GM19043 (cell line): ENCODE measurements around the gene LYPD6B.
"Not testable (repeated sequence)": the region's sequence is repeated elsewhere in the genome, so short reads cannot be mapped to it uniquely, and the experiment has no call there.

Experiments
- ATAC-seq: cut with Tn5 transposase; IDR thresholded peaks from one replicate; pipeline ENCODE4 v1.9.1; 2021; ENCODE audit warnings: low read depth; ENCODE audit not compliant: unreplicated experiment

LYPD6B gene

GRCh38 chr2:149246186-149246585 lies 207.7 kb downstream of the LYPD6B start:
- ATAC-seq: no peak

DNA sequence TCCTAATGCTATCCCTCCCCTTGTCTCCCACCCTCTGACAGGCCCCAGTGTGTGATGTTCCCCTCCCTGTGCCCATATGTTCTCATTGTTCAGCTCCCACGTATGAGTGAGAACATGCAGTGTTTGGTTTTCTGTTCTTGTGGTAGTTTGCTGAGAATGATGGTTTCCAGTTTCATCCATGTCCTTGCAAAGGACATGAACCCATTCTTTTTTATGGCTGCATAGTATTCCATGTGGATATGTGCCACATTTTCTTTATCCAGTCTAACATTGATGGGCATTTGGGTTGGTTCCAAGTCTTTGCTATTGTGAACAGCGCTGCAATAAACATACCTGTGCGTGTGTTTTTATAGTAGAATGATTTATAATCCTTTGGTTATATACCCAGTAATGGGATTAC lies 212.9 kb downstream of the LYPD6B start:
- not testable (repeated sequence) for ATAC-seq

- ATAC-seq: not testable (repeated sequence)
Observed at GRCh38 chr2:149256877-149257276, 218.4 kb downstream of the LYPD6B start.

DNA sequence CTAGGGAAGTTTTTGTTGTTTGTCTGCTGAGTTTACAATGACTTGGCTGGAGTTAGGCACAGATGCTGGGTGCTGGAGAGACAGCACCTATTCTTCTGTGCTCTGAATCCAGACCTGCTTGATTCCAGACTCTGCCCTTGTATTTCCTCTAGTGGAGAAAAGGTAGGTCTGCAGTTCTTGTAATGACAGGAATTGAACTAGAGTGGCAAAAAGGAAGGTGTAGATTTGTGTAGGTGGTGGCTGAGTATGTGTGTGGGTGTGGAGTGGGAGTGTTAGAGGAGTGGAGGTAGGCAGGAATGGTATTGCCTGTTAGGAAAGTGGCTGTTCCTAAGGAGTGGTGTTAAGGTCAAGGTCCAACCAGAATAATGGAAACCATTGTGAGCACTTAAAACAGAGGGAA lies 220.0 kb downstream of the LYPD6B start:
- no peak for ATAC-seq

DNA sequence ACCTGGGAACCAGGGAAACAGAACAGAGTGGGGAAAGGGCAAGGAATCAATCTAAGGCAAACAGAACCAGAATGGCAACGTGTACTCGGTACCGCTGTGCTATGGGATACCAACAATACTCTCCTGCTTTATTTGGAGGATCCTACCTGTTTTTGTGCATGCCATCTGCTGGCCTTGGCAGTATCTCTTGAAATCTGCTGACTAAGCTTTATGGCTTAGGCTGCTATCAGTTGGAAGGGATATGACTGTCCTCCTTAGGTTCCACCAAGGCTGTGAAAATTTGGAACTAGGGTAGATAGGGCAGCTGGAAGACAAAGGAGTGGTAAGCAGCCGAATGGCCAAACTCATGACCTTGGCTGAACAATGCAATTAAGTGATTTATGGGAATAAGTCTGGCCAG lies 220.6 kb downstream of the LYPD6B start:
- no peak for ATAC-seq

DNA sequence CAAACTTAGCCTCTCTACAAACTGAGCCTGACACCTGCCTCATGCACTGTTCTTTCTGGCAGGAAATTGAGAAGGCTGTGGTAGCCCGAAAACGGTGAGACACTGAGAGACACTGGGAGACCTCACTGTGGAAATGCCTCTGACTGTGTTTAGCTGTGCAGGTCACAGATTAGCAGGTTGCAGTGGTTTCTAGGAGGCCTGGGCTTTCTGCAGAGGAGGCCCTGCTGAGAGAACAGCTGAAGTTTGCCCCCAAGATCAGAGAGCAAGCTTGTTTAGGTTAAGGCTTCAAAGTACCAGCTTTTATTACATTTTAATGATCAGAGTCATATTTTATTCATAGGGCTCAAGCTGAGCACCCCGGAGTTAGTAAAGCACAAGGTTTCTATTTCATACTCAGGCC lies 223.2 kb downstream of the LYPD6B start:
- no peak for ATAC-seq
